Stomach (tissue), 4 donors: ENCODE data around the gene BNIP3.
"Not testable (repeated sequence)": the region's sequence is repeated elsewhere in the genome, so short reads cannot be mapped to it uniquely, and the experiment has no call there.

ENCODE experiments used
- EP300 ChIP-seq: sonication (generic); formaldehyde crosslinking; IDR thresholded peaks from one replicate; pipeline ENCODE4 v1.6.1; 2017; ENCODE audit warnings: antibody characterized with exemption
- POLR2A ChIP-seq, 4 donors: fragments of 450-650 bp; IDR thresholded peaks; one replicate each; pipeline ENCODE4 v1.6.1; 2016; ENCODE audit warnings: antibody characterized with exemption in 4 of 4, control low read depth in 2 of 4, mild to moderate bottlenecking in 1 of 4, moderate library complexity in 1 of 4
- POLR2AphosphoS5 ChIP-seq, 3 donors: sonication (generic); formaldehyde crosslinking; IDR thresholded peaks; one replicate each; pipeline ENCODE4 v1.6.1; 2016; ENCODE audit warnings: antibody characterized with exemption in 3 of 3
- TF ChIP-seq, protein P1 (sequence below), 7 experiments: fragments of 450-650 bp in 4 of 7; fragments of 200-600 bp in 3 of 7; sonication (generic) in 3 of 7; IDR thresholded peaks; one replicate each; pipeline ENCODE4 v1.5.1; 2016 to 2019; ENCODE audit warnings: antibody characterized with exemption in 7 of 7, control low read depth in 2 of 7, mild to moderate bottlenecking in 1 of 7

DNA sequence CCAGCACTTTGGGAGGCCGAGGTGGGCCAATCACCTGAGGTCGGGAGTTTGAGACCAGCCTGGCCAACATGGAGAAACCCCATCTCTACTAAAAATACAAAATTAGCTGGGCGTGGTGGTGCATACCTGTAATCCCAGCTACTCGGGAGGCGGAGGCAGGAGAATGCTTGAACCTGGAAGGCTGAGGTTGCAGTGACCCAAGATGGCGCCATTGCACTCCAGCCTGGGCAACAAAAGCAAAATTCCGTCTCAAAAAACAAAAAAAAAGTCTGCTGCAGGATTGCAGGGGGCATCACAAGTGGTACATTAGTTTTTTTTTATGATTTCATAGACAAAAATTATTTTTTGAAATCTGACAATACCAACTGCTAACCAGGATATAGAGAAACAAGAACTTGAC lies 5.1 kb upstream of the BNIP3 start:
- not testable (repeated sequence) for TF ChIP-seq POLR2A (IDR thresholded peaks at IDR 0.05); EP300; POLR2AphosphoS5 (IDR thresholded peaks at IDR 0.05)
- TF ChIP-seq, protein P1, sequence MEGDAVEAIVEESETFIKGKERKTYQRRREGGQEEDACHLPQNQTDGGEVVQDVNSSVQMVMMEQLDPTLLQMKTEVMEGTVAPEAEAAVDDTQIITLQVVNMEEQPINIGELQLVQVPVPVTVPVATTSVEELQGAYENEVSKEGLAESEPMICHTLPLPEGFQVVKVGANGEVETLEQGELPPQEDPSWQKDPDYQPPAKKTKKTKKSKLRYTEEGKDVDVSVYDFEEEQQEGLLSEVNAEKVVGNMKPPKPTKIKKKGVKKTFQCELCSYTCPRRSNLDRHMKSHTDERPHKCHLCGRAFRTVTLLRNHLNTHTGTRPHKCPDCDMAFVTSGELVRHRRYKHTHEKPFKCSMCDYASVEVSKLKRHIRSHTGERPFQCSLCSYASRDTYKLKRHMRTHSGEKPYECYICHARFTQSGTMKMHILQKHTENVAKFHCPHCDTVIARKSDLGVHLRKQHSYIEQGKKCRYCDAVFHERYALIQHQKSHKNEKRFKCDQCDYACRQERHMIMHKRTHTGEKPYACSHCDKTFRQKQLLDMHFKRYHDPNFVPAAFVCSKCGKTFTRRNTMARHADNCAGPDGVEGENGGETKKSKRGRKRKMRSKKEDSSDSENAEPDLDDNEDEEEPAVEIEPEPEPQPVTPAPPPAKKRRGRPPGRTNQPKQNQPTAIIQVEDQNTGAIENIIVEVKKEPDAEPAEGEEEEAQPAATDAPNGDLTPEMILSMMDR (IDR thresholded peaks at IDR 0.05) = not testable (repeated sequence)
